Stimulated activated CD8-positive, alpha-beta memory T cell treated with anti-CD3 and anti-CD28 coated beads, Interleukin-7, amount 100 ng/mL, for 48 hours (primary cell): Measurements from ENCODE around the gene JPH2.
A peak's percentile ranks its signal among the peaks of the same experiment; 100 is the strongest.

Source experiments
- DNase-seq, 2 donors: peaks; one replicate each; pipeline ENCODE4 v3.0.0-alpha.2; 2020; ENCODE audit warnings: low read depth in 1 of 2; ENCODE audit errors: extremely low read depth in 1 of 2

The JPH2 gene

GRCh38 chr20:44080646-44081267 is 106.2 kb downstream of the JPH2 start:
- peak in 1 of 2 donors; percentile 56 for DNase-seq

DNA sequence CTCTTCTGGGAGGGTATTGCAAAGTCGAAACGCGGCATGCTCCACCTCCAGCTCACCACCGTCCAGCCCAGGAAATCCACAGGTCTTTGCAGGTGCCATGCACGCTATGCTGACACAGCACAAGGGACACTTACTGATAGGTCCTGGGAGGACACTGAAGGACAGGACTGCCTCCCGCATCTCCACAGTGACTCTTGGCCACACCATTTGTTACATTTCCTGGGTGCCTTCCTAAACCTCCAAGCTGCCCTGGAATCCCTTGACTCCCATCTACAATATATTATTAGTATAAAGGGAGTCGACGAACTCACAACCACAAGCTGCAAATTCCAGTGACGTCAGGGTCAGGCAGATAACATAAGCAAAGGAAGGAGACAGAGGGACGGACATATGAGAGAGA is 106.9 kb downstream of the JPH2 start:
- no peak for DNase-seq

DNA sequence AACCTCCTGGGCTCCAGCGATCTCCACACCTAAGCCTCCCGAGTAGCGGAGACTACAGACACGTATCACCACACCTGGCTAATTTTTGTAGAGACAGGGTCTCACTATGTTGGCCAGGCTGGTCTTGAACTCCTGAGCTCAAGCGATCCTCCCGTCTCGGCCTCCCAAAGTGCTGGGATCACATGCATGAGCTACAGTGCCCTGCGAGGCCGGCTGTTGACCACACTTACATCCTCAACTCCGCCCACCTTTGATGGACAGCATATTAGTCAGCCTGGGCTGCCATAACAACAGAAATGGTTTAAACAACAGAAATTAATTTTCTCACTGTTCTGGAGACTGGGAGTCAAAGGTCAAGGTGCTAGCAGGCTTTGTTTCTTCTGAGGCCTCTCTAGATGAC is 107.7 kb downstream of the JPH2 start:
- no peak for DNase-seq

- no peak for DNase-seq
Measured at GRCh38 chr20:44075950-44076232, 111.1 kb downstream of the JPH2 start.

DNA sequence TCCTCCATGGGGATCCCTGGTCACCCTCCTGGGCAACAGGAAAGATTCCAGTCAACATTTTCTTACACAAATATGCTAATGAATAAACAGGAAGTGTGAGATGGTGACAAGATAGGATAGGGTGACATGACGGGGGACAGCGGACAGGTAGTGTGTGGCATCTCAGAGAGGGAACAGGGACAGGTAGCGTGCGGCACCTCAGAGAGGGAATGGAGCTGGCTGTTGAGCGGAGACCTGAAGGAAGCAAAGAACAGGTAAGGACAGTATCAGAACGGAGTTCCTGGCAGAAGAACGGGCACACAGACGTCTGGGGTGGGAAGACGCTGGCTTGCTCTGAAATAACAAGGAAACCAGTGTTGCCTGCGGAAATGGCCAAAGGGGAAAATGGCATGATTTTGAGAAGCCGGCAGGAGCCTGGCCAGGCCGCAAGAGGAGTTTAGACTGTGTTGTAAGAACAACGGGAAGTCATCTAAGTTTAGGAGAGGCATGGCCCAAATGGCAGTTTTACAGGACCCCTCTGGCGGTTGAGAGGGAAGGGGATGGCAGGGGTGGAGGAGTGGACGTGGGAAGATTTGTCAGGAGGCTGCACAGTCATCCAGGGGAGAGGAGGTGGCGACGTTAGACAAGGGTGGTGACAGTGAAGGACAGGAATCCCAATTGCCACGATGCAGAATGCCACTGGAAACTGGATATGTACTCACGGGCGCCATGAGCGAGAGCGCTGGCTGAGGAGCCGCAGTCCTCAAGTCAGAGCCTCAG is 111.6 kb downstream of the JPH2 start:
- no peak for DNase-seq

DNA sequence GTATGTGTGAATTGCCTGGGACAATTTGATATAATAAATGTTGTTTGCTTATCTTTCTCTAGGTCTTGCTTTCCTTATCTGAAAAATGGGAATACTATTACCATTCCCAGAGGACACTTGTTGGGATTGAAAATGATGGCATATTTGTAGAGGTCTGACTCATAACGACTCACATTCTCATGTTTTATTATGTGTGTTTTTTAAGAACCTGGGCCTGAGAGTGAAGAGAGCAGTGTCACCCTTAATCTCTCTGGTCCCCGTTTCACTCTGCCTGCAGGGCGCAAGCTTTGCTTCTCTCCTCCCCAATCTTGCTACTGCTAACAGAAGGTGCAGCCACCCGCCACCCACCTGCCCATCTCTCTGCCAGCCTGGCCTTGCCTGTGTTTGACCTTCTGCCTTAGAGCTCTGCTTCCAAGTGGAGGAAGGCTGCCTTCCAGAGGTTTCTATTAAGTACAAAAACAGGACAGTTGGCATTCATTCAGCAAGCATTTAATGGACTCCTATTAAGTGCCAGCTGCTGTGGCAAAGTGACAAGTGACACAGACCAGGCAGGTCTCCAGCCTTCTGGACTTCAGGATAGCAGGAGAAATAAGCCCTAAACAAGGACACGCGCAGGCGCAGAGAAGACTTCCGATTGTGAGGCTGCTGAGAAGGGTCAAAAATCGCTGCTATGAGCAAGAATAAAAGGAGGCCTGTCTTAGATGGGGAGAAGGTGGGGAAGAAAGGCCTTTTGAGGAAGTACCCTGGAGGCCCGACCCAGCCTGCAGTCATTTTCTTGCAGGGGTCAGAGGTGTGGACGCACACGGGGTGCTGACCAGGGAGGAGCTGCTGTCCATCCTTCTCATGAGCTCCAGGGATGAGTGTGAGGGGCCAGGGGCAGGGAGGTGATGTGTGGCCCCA is 112.5 kb downstream of the JPH2 start:
- no peak for DNase-seq

DNA sequence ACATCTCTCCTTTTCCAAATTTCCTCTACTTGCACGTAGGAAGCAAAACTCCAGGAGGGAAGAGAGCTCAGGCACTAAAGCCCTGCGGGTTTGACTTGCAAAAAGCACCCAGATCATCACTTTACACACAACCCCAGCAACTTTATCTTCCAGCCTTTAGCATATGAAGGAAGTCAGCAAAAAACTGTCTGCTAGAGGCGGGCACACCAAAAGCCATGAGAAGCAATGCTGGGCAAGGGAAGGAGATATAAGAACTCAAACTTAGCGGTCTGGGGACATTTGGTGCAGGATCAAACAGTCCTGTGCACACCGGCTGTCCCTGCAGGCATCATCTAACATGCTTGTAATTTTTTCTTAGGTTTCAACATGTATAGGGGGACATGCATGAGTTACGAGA is 113.3 kb downstream of the JPH2 start:
- no peak for DNase-seq

DNA sequence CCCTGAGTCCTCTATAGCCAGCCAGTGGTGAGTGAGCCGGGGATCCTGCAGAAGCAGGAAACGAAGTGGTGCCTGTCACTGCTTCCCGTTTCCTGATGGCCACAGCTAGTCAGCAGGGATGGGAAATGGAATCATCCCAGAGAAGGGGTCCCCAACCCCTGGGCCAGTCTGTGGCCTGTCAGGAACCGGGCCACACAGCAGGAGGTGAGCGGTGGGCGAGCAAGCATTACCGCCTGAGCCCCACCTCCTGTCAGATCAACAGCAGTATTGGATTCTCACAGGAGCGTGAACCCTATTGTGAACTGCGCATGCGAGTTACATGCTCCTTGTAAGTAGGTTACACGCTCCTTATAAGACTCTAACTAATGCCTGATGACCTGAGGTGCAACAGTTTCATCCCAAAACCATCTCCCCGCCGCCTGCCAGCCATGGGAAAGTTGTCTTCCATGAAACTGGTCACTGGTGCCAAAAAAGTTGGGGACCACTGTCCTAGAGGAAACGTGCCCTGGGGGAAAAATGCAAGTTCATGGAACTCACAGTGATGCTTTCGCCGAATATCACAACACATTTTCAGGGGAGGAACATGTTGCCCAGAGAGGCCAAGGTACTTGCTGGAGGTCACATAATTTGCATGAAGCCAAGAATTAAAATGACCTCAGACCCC is 113.8 kb downstream of the JPH2 start:
- no peak for DNase-seq

- DNase-seq, result no peak
Measured at GRCh38 chr20:44072384-44072783, 114.6 kb downstream of the JPH2 start.

DNA sequence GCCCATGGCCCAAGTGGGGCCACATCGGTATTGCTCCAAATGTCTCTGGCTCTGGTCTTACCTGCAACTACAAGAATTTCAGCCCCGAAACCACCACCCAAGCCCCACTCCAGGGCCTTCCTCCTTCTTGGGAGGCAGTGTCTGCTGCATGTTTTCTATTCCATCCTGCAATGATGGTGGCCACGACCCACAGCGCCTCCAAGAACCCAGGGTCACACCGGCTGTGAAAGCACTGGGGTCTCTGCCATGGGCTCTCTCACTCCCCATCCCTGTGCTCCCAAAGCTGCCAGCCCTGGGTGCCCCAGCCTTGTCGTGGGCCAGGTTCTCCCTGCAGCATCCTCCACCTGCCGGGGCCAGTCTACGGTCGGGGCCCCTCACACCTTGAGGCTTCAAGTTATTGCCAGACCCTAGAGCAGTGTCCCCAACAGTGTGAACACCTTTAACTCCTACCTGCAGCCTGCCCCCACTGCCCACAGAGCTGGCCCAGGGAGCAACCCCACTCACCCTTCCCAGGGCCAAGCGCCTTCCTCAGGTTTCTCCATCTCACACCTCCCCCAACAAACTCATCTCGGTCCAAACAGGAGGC is 115.4 kb downstream of the JPH2 start:
- DNase-seq, result no peak

DNA sequence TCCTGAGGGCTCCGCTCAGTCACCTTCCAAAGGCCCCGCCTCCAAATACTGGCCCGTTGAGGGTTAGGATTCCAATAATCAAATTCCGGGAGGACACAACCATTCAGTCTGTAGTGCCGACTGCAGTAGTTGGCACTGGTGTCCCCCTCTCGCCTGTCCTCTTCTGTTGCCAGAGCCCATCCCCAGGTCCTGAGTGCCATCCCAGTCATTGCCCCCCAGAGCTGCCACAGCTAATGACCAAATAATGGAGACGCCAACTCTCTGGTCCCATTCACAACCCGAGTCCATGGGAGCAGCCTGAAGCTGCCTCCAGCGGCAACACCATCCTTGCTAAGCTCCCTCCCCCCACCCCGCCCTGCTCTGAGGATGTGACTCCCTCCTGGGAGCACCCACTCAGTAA is 115.9 kb downstream of the JPH2 start:
- no peak for DNase-seq

DNA sequence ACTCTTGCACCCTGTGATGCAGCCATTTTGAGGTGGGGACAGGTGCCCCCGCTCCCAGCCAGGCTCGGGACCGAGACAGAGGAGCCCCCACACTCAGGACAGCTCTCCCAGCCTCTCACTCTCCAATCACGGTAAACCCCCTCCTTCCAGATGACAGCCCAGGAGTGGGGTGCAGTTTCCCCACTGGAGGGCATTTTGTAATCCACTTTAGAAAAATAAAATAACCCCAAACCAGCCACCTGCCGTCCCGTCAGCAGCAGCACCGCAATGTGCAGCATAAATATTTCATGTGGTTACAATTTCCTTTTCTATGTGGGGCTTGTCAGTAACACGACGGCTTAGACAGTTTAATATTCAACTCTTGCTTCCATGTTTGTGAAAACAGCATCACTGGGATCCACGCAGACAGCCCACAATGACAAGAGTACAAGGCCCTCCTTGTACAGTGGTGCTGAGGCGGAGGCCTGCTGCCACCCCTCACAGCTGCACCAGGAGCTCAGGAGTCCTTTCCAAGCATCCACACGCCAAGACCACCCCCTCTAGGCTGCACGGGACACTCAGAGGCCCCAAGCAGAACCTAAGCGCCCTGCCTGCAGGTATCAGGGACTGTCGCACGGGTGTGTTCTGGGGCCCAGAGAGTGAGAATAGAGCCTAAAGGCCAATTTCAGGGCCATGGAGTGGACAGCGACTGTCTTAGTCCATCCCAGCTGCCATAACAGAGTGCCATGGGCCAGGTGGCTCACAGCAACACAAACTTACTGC is 116.7 kb downstream of the JPH2 start:
- no peak for DNase-seq

DNA sequence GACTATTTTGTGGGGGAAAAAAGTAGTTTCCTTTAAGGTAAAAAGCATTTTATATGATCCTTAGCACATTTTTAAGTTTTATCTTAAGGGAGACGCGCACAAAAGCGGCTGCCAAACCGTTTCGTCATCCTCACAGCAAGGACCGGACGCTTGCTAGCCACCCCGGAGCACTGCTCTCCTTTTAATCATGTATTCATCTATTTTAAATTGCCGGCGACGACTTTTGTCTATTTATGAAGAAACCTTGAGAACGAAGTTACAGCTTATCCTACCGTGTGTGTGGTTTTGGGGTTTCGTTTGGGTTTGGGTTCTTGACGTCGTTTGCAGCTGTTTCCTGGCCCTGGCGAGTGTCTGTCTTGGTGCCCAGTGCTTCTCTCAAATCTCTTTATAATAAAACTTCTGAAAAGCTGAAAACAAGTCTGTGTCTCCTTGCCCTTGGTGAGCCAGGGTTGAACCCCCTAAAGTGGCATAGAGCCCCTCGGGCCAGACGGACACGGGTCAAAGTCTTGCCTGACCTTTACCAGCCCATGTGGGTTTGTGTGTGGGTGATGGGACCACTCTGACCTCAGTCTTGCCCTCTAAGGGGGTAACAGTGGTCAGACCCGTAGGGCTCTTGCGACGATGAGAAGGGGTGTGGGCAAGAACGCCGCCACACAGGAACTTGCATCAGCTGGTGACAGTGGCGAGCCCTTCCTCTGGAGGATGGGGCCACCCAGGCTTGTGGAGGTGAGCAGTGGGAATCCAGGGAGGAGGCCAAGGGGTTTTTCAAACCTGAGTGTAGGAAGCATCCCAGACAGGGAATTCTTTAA is 117.6 kb downstream of the JPH2 start:
- peak in 1 of 2 donors; percentile 65 for DNase-seq

- no peak for DNase-seq
Measured at GRCh38 chr20:44068316-44069201, 118.4 kb downstream of the JPH2 start.

GRCh38 chr20:44067650-44068081 is 119.3 kb downstream of the JPH2 start:
- no peak for DNase-seq

DNA sequence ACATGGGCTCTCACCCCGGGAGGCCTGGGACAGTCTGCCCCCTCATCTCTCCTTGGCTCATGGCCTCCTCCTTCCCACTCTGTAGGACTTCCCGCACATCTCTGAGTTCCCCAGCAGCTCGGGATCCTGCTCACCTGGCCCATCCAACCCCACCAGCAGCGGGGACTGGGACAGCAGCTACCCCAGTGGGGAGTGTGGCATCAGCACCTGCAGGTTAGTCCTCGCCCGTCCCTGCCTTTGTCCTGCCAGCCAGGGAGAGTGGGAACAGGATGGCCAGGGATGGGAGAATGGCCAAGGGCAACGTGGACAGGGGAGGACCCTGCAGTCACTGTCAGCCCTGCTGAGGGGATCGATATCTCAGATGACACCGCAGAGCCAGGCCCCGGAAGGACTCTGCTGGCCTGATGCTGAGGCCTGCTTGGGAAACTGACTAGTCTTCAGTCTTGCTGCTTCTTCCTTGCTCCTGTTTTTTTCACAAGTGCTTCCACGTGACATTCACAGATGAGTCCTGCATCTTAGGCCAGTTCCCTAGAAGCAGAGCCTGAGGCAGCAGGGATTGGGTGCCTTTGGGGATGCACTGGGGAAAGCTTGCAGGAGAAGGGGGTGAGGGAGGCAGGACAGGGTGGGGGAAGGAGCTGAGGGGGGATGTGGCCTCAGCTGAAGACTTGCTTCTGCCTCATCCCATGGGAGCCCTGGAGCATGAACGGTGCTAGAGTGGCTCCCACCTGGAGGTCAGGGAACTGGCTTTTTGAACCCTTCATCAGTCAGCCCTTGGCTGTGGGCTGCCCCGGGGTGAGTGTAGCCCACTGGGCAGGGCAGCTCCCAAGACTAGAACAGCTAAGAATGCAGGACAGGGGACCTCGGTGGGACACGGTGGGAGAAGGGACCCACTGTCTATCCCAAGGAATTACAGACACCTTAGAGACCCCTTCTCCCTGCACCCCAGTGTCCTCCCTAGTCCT is 120.1 kb downstream of the JPH2 start:
- DNase-seq, result no peak
